Prostate gland (tissue), 2 donors: ENCODE results near the gene GDPD5.

ENCODE experiments used
- POLR2A ChIP-seq: fragments of 450-650 bp; IDR thresholded peaks from one replicate; pipeline ENCODE4 v1.6.1; 2016; ENCODE audit warnings: antibody characterized with exemption, mild to moderate bottlenecking
- POLR2AphosphoS5 ChIP-seq: sonication (generic); formaldehyde crosslinking; IDR thresholded peaks from one replicate; pipeline ENCODE4 v1.6.1; 2017; ENCODE audit warnings: antibody characterized with exemption
- TF ChIP-seq, protein P1 (sequence below), 4 experiments: fragments of 200-600 bp in 2 of 4; fragments of 450-650 bp in 2 of 4; sonication (generic) in 2 of 4; IDR thresholded peaks; 1 replicate in 3 of 4; 2 replicates in 1 of 4; pipeline ENCODE4 v1.5.1; 2016 to 2019; ENCODE audit warnings: antibody characterized with exemption in 4 of 4, mild to moderate bottlenecking in 2 of 4, moderate library complexity in 2 of 4

DNA sequence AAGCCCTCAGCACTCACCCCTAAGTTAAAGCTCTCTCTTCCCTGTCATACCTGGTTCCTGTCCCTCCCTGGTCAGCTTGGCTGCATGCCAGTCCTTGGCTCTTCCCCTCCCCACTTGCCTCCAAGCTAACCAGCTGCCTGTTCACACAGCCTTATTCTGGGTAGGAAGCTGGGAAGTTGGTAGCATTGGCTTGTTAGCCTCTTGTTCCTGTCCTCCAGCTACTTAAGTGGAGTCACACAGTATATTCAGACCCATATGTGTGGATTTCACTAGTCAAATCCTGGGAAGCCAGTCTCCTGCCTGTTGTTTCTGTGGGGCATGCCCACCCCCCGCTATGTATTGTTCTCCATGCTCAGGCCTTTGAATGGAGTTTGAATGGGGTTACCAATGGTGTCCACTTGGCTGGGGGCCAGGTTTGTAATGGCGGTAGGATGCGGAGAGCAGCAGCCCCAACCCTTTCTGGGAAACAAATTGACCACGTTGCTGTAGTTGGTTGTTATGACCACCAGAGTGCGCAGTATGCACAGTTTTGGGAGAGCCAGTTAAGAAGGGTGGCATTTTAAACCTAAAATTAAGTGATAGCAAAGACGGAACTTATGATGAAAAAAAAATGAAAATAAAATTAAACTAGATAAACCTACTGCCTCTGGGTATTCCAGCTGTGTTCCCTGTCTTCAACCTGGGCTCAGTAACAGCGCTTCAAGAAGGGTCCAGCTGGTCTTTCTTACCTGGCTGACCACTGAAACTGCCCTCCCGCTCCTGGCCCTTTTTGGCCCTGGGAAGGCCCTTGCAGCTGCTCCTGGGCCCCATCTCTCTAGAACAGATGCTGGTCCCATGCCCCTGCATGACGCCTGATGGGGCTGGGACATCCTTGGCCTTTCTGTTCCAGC, 137.1 kb downstream of the GDPD5 start:
- TF ChIP-seq, protein P1, sequence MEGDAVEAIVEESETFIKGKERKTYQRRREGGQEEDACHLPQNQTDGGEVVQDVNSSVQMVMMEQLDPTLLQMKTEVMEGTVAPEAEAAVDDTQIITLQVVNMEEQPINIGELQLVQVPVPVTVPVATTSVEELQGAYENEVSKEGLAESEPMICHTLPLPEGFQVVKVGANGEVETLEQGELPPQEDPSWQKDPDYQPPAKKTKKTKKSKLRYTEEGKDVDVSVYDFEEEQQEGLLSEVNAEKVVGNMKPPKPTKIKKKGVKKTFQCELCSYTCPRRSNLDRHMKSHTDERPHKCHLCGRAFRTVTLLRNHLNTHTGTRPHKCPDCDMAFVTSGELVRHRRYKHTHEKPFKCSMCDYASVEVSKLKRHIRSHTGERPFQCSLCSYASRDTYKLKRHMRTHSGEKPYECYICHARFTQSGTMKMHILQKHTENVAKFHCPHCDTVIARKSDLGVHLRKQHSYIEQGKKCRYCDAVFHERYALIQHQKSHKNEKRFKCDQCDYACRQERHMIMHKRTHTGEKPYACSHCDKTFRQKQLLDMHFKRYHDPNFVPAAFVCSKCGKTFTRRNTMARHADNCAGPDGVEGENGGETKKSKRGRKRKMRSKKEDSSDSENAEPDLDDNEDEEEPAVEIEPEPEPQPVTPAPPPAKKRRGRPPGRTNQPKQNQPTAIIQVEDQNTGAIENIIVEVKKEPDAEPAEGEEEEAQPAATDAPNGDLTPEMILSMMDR (IDR thresholded peaks at IDR 0.05) = peak; percentile 61 to 79 (median 72)
- TF ChIP-seq POLR2A (no peak), POLR2AphosphoS5 (peak; percentile 5)
